AG04449 (cell line): ENCODE measurements around the gene DENND1C.

Experiments used
- CTCF ChIA-PET: fragments of 350-600 bp; formaldehyde crosslinking; extraction: SDS; loops from one replicate; lab custom pipeline; 2021; ENCODE audit warnings: antibody characterized with exemption; lab: Yijun Ruan, JAX
- POLR2A ChIA-PET: fragments of 400-600, 350-600 bp; formaldehyde crosslinking; extraction: SDS; loops from one replicate; lab custom pipeline; 2020; ENCODE audit warnings: antibody characterized with exemption, inconsistent platforms; lab: Yijun Ruan, JAX
- DNase-seq: peaks from one replicate; pipeline ENCODE4 v3.0.0-alpha.2; 2010; ENCODE audit warnings: low read depth, low spot score
- H3K4me3 ChIP-seq: 2 replicates; pipeline ENCODE4 v1.5.1; 2011; ENCODE audit warnings: low read depth, mild to moderate bottlenecking, control low read depth, low read length
- TF ChIP-seq, protein P1 (sequence below): IDR thresholded peaks from one replicate; pipeline ENCODE4 v1.5.1; 2011; ENCODE audit warnings: mild to moderate bottlenecking, moderate library complexity, low read length, control low read depth, inconsistent platforms; ENCODE audit not compliant: insufficient read depth; ENCODE audit errors: missing control alignments

DENND1C gene

DNA sequence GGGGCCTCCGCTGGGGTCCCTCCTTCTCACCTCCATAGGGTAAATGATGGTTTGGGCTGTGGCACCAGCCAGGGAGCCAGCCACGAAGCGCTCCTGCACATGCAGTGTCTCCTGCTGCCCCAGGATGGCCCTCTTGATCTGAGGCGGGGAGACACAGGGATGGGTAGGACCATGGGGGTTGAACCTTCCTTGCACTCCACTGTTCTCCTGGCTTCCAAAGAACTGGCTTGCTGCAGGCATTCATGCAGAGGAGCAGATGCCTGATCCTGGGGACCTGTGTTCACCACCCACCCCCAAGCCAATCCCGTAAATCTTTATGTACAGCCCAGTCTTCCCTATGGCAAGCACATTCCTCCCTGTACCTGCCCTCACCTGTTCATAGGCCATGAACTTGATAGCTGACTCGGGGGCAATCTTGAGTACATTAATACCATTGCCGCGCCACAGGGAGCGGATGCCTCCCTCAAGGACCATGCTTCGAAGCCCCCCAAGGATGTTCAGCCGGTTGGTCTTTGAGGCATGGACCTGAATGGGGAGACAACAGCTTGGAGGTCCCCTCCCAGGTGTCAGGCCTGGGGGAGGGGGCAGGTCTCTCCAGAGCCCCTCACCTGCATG, 27.5 kb downstream of the DENND1C start:
- DNase-seq, result no peak
- CTCF ChIA-PET, result no interaction called here
- TF ChIP-seq, protein P1, sequence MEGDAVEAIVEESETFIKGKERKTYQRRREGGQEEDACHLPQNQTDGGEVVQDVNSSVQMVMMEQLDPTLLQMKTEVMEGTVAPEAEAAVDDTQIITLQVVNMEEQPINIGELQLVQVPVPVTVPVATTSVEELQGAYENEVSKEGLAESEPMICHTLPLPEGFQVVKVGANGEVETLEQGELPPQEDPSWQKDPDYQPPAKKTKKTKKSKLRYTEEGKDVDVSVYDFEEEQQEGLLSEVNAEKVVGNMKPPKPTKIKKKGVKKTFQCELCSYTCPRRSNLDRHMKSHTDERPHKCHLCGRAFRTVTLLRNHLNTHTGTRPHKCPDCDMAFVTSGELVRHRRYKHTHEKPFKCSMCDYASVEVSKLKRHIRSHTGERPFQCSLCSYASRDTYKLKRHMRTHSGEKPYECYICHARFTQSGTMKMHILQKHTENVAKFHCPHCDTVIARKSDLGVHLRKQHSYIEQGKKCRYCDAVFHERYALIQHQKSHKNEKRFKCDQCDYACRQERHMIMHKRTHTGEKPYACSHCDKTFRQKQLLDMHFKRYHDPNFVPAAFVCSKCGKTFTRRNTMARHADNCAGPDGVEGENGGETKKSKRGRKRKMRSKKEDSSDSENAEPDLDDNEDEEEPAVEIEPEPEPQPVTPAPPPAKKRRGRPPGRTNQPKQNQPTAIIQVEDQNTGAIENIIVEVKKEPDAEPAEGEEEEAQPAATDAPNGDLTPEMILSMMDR, result no peak
- no peak overlapping the region for H3K4me3 ChIP-seq
- POLR2A ChIA-PET, result no interaction called here

DNA sequence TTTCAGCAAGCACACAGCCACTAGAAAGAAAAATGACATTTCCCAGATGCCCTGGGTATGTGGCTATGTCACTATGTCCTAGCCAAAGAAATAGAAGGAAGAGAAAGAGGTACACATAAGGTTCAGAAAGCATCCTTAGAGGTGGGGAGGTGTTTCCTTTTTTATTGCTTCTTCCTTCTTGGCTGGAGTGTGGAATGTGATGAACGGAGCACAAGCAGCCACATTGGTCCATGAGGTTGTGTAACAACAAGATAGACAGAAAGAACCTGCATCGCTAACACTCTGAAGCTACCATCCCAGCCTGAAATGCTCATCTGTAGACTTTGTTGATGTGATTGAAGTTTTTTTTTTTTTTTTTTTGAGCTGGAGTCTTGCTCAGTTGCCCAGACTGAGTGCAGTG, 28.7 kb downstream of the DENND1C start:
- no peak overlapping the region for H3K4me3 ChIP-seq
- TF ChIP-seq, protein P1, result no peak
- POLR2A ChIA-PET, result no interaction called here
- CTCF ChIA-PET, result no interaction called here
- DNase-seq, result no peak

DNA sequence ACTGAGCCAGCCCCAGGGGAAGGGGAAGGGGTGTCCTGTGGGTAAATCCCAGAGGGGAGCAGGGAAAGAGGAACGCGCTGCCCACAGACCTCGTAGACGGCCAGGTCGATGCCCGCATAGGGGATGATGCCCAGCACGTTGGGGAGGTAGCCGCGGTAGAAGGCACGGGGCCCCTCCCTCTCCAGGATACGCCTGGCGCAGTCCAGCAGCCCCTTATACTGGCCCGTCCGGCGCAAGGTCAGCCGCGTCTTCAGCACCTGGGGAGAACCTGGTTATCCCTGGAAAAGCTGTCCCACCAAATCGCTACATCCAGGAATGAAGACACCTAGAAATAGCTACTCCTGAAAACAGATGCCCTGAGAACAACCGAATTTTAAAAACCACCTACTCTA, 29.4 kb downstream of the DENND1C start:
- no peak overlapping the region for H3K4me3 ChIP-seq
- no peak for DNase-seq
- TF ChIP-seq, protein P1, result no peak
- ChIA-PET POLR2A (no interaction called here), CTCF (no interaction called here)

DNA sequence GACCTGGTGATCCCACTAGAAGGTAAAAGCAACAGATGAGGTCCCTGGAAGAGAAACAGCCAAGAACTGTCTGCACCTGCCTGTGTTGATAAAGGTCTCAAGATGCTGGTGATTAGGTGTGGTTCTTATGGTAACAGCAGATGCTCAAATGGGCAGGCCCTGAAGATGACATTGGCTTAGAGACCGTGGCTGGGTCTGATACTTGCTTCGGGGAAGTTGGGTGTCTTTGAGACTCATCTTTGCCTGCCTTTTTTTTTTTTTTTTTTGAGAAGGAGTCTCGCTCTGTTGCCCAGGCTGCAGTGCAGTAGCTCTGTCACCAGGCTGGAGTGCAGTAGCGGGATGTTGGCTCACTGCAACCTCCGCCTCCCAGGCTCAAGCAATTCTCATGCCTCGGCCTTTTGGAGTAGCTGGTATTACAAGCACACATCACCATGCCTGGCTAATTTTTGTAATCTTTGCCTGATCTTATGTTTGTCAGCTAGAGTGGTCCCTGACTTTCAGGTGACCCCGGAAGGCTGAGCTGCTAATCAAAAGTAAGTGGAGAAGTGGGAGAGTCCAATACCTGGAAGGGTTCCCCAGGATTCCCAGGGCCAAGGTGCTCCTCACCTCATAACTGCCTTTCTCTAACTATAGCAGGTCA, 29.9 kb downstream of the DENND1C start:
- ChIA-PET CTCF (no interaction called here), POLR2A (no interaction called here)
- no peak for DNase-seq
- TF ChIP-seq, protein P1, result no peak
- H3K4me3 ChIP-seq, result no peak overlapping the region

DNA sequence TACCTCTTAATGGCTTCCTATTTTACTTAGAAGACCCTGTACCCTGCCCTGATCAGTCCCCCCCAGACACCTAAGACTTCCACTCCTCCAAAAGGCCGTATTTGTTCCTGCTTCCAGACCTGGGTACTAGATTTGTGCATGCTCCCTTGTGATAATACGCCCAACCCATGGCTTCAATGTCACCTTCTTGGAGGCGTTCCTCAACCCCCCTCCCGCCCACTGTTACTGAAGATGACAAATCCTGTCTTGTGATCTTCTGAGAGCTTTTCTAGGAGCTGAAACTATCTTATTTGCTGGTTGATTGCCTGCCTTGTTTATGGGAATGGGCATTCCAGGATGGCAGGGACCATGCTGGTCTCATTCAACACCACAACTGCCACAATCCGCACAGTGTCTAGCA, 31.4 kb downstream of the DENND1C start:
- ChIA-PET POLR2A (no interaction called here), CTCF (no interaction called here)
- no peak for DNase-seq
- TF ChIP-seq, protein P1, result no peak
- no peak overlapping the region for H3K4me3 ChIP-seq

DNA sequence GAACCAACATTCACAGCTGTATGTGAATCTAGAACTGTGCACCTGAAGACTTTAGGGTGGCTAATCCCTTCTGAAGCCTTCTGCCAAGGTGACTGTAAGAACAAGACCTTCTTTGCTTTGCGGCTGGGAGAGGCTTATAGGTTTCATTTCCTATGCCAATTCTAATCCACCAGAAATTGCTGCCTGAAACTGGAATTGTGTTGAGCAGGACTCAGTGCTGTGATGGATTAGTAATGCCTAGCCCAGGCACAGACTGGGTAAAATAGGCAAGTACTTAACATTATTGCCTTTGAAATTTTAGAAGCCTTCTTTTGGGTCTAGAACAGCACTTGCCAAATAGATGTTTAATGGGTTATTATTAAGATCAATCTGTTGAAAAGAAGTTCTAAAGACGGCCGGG, 33.5 kb downstream of the DENND1C start:
- ChIA-PET POLR2A (no interaction called here), CTCF (no interaction called here)
- TF ChIP-seq, protein P1, result no peak
- no peak overlapping the region for H3K4me3 ChIP-seq
- no peak for DNase-seq
